Pancreas (tissue), 10 donors: ENCODE data around the gene DYNC1I1. TPM values are rescaled to one million over a fixed set of nuclear protein-coding genes. Genes with fewer than 3 reads are reported as not detected.
A peak's percentile ranks its signal among the peaks of the same experiment; 100 is the strongest.
"Not testable (repeated sequence)": the region's sequence is repeated elsewhere in the genome, so short reads cannot be mapped to it uniquely, and the experiment has no call there.

ENCODE experiments used
- ATAC-seq, 4 donors: fragments of 200-7000 bp; cut with Tn5 transposase; one replicate each; pipeline versions ENCODE4 v1.8.0 to v1.9.1; 2020; ENCODE audit warnings: mild to moderate bottlenecking in 4 of 4, moderate library complexity in 4 of 4
- DNase-seq, 6 donors: peaks; one replicate each; pipeline ENCODE4 v3.0.0-alpha.2; 2020
- FAIRE-seq: peaks from 2 replicates; lab custom pipeline; 2012; peaks lifted over from hg19 to GRCh38; lab: Jason Lieb, UNC
- H3K27ac ChIP-seq, 4 donors: fragments of 200-600 bp; sonication (generic); 1 replicate in 3 of 4; 2 replicates in 1 of 4; pipeline versions ENCODE4 v1.5.0 to v1.8.0; 2020
- H3K27me3 ChIP-seq, 4 donors: fragments of 200-600 bp; one replicate each; pipeline ENCODE4 v1.8.0; 2021
- H3K36me3 ChIP-seq, 3 donors: fragments of 200-600 bp; sonication (generic) in 1 of 3; one replicate each; pipeline versions ENCODE4 v1.5.0 to v1.8.0; 2020 to 2021
- H3K4me1 ChIP-seq, 3 donors: fragments of 200-600 bp; one replicate each; pipeline ENCODE4 v1.8.0; 2021
- H3K4me3 ChIP-seq, 4 donors: fragments of 200-600 bp; sonication (generic) in 2 of 4; one replicate each; pipeline versions ENCODE4 v1.5.0 to v1.8.0; 2020 to 2021
- H3K9me3 ChIP-seq, 4 donors: fragments of 200-600 bp; one replicate each; pipeline ENCODE4 v1.8.0; 2021
- WGBS, 2 donors: extraction: QIAGEN DNeasy Blood & Tissue Kit; methylation state at CpG; one replicate each; pipeline ENCODE4 v1.1.7; 2013; 5-methylcytosine and 5-hydroxymethylcytosine counted together
- intact Hi-C, 3 donors: fragments of 100-400 bp; cut with DNase I; formaldehyde crosslinking; loops; one replicate each; pipeline versions ENCODE4 v1.11.1 to v1.14.2; 2022
- polyA plus RNA-seq, 2 donors: library from polyadenylated mRNA; stranded (reverse); fragments of 200-250 nt; gene quantifications; one replicate each; pipeline ENCODE4 v1.2.3, GENCODE V29; 2013
- total RNA-seq, 6 donors: library from RNA; stranded (reverse); fragmentation: NEBNext Ultra II Directional in 4 of 6; extraction: Animal tissue kit (Norgen Biotek cat#: 25700) in 4 of 6; gene quantifications; one replicate each; pipeline versions ENCODE4 v1.2.1 to v1.2.4, GENCODE V29; 2021 to 2023
- TF ChIP-seq, protein P1 (sequence below), 4 donors: fragments of 200-600 bp; sonication (generic) in 3 of 4; IDR thresholded peaks; one replicate each; pipeline versions ENCODE4 v1.5.0 to v1.8.0; 2021; ENCODE audit warnings: antibody characterized with exemption in 4 of 4
- donor health status: healthy with polysubstance abuse.
- donor health status: DM: no; HTN: no; CAD: no; lungs with moderate emphysema.
- donor health status: DM: no; HTN: no; CAD: no.
- donor health status: control.
- donor health status: control.
- donor health status: Bipolar disorder and iron deficiency.
- donor health status: DM: yes; HTN: yes; CAD: no.
- donor health status: DM: no; HTN: no; CAD: no.
- donor health status: DM: no; HTN: no; CAD: no.
- donor health status: DM: yes; HTN: yes; CAD: no.

Gene DYNC1I1
- total and polyA plus RNA-seq, 8 donors = 0.71 to 5.5 (median 1.3) TPM

DNA sequence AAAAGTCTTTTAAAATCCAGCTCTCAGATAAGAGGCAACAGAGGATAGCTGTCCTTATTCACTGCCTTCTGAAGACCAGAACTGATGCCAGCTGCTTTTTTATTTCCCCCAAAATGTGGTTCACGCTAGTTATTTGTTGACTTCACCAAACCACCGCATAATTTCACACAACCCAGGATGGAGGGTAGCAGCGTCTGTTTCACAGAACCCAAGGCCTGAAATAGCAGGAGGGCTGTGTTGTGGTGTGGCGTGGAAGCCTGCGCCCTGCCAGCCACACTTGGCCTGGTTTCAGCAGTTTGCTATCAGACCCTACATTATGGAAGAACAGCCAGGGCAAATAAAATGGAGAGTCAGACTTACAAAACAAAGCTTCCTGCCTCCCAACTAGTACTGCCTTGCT lies 155.4 kb downstream of the DYNC1I1 start:
- H3K27ac ChIP-seq = no peak overlapping the region
- no peak overlapping the region for H3K4me3 ChIP-seq
- no peaks in the 10 kb centered on the region for H3K27me3 ChIP-seq
- no peak for DNase-seq
- 69 to 77% methylated on average over 5 of the region's 5 CpGs for WGBS, 2 donors
- intact Hi-C loops = no loop called here
- peak in 1 of 4 donors; percentile 33 for ATAC-seq
- H3K9me3 ChIP-seq = peaks cover 0 to 6% (median 0%) of the 10 kb centered on the region in 4 donors
- TF ChIP-seq, protein P1, sequence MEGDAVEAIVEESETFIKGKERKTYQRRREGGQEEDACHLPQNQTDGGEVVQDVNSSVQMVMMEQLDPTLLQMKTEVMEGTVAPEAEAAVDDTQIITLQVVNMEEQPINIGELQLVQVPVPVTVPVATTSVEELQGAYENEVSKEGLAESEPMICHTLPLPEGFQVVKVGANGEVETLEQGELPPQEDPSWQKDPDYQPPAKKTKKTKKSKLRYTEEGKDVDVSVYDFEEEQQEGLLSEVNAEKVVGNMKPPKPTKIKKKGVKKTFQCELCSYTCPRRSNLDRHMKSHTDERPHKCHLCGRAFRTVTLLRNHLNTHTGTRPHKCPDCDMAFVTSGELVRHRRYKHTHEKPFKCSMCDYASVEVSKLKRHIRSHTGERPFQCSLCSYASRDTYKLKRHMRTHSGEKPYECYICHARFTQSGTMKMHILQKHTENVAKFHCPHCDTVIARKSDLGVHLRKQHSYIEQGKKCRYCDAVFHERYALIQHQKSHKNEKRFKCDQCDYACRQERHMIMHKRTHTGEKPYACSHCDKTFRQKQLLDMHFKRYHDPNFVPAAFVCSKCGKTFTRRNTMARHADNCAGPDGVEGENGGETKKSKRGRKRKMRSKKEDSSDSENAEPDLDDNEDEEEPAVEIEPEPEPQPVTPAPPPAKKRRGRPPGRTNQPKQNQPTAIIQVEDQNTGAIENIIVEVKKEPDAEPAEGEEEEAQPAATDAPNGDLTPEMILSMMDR (IDR thresholded peaks at IDR 0.05) = no peak
- no peak for FAIRE-seq
- H3K4me1 ChIP-seq = peaks cover 0 to 4% (median 4%) of the 10 kb centered on the region in 3 donors
- no peaks in the 10 kb centered on the region for H3K36me3 ChIP-seq

- 23 to 45% methylated on average over 1 of the region's 1 CpG for WGBS, 2 donors
- intact Hi-C loops = no loop called here
- ATAC-seq = peak; percentile 74 to 90 (median 82)
Observed at GRCh38 chr7:95929710-95930280, 157.4 kb downstream of the DYNC1I1 start.

DNA sequence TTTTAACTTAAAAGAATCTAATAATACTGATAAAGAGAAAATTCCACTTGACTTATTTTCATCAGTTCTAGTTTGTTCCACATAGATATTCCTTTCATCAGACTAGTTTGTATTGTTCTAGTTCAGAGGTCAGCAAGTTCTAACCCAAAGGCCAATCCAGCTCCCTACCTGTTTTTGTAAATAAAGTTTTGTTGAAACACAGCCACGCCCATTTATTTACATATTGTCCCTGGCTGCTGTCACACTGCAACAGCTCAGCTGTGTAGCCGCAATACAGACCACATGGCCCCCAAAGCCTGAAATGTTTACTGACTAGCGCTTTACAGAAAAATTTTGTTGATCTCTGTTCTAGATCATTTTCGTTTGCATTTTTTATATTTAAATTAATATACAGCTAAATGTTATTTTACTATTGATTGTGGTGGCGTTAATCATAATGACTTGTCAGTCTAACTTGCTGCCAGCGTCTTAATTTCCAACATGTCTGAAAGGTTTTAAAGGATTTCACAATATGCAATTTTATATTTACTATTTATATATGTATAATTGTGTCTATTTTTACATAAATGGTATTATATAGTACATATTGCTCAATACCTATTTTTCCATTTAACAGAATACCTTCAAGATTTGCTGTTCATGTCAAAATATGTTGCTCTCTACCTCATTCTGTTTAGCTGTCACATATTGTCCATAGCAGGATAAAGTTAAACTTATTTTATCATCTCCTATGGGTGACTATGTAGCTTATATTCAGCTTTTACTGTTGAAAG lies 159.3 kb downstream of the DYNC1I1 start:
- no peak for ATAC-seq
- DNase-seq = no peak
- intact Hi-C loops = no loop called here
- no peak overlapping the region for H3K4me3 ChIP-seq
- H3K27me3 ChIP-seq = no peaks in the 10 kb centered on the region
- H3K36me3 ChIP-seq = no peaks in the 10 kb centered on the region
- no peak for FAIRE-seq
- no peak overlapping the region for H3K27ac ChIP-seq
- 77 to 87% methylated on average over 6 of the region's 6 CpGs for WGBS, 2 donors
- TF ChIP-seq, protein P1 (IDR thresholded peaks at IDR 0.05) = no peak
- H3K9me3 ChIP-seq = peaks cover 0 to under 1% (median 0%) of the 10 kb centered on the region in 4 donors
- H3K4me1 ChIP-seq = peaks cover 0 to 4% (median 4%) of the 10 kb centered on the region in 3 donors

More at GRCh38 chr7:95929710-95930280, 157.4 kb downstream of the DYNC1I1 start:
- Histone ChIP-seq H3K27me3 (no peaks in the 10 kb centered on the region), H3K27ac (no peak overlapping the region), H3K4me3 (no peak overlapping the region), H3K36me3 (no peaks in the 10 kb centered on the region), H3K9me3 (peaks cover 0 to 6% (median 0%) of the 10 kb centered on the region in 4 donors), H3K4me1 (peaks cover 0 to 4% (median 4%) of the 10 kb centered on the region in 3 donors)
- TF ChIP-seq, protein P1 (IDR thresholded peaks at IDR 0.05) = no peak
- DNase-seq = no peak
- no peak for FAIRE-seq

DNA sequence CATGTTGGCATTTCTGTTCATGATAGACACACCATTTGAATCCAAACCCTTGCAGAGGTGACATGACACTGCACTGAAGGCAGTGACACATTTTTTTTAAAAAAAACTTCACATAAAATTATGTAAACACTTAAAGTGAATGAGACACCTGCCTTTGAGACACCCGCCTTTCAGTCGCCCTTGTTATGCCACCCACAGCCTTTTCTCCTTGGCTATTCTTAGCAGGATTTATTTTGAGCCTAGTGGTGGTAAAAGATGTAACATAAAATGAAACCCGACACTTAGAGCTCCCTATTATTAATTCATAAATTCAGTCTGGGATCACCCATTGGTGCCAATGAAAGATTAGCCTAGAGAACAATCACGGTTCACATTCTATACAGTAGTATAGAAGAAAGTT lies 161.3 kb downstream of the DYNC1I1 start:
- Histone ChIP-seq H3K9me3 (no peaks in the 10 kb centered on the region), H3K36me3 (no peaks in the 10 kb centered on the region), H3K4me1 (peaks cover 0 to 4% (median 4%) of the 10 kb centered on the region in 3 donors), H3K27ac (no peak overlapping the region), H3K27me3 (no peaks in the 10 kb centered on the region), H3K4me3 (no peak overlapping the region)
- ATAC-seq (no peak), DNase-seq (no peak), FAIRE-seq (no peak)
- intact Hi-C loops = no loop called here
- TF ChIP-seq, protein P1 (IDR thresholded peaks at IDR 0.05) = no peak
- 79 to 80% methylated on average over 4 of the region's 4 CpGs for WGBS, 2 donors

GRCh38 chr7:95944867-95945266 lies 172.5 kb downstream of the DYNC1I1 start:
- intact Hi-C loops, H3K36me3 ChIP-seq, H3K4me1 ChIP-seq, H3K27ac ChIP-seq, ATAC-seq, H3K4me3 ChIP-seq, FAIRE-seq, H3K27me3 ChIP-seq, H3K9me3 ChIP-seq, DNase-seq: not testable (repeated sequence)
- no CpG with 5 or more reads among the region's 1 CpG for WGBS, 2 donors
